Measurements from ENCODE around the gene NHLRC2. TPM values are rescaled to one million over a fixed set of nuclear protein-coding genes. Genes with fewer than 3 reads are reported as not detected.
"Not testable (repeated sequence)": the region's sequence is repeated elsewhere in the genome, so short reads cannot be mapped to it uniquely, and the experiment has no call there.

The NHLRC2 gene
- total RNA-seq, 1 donor from 2014 or later: 43.6 TPM

GRCh38 chr10:113820507-113820906, 34.0 kb upstream of the NHLRC2 start:
- Mint-ChIP-seq H3K9me3 (ENCODE audit: low read depth) (no peaks in the 10 kb centered on the region), H3K27ac (no peak overlapping the region), H3K36me3 (ENCODE audit: insufficient read depth) (no peaks in the 10 kb centered on the region), H3K4me3 (ENCODE audit: low read depth) (no peak overlapping the region), H3K4me1 (ENCODE audit: low read depth) (no peaks in the 10 kb centered on the region), H3K27me3 (no peaks in the 10 kb centered on the region)
- DNase-seq (ENCODE audit: low spot score, unreplicated experiment): no peak
- TF ChIP-seq CTCF (IDR thresholded peaks at IDR 0.05; ENCODE audit: unreplicated experiment): peak; percentile 40

- H3K4me3 Mint-ChIP-seq (ENCODE audit: low read depth); H3K36me3 Mint-ChIP-seq (ENCODE audit: insufficient read depth); H3K4me1 Mint-ChIP-seq (ENCODE audit: low read depth); DNase-seq (ENCODE audit: low spot score, unreplicated experiment); H3K27me3 Mint-ChIP-seq; H3K9me3 Mint-ChIP-seq (ENCODE audit: low read depth); H3K27ac Mint-ChIP-seq: not testable (repeated sequence)
These were observed 33.2 kb upstream of the NHLRC2 start for GRCh38 chr10:113821306-113821705.

- H3K4me3 Mint-ChIP-seq (ENCODE audit: low read depth): no peak overlapping the region
- no peak for TF ChIP-seq CTCF (IDR thresholded peaks at IDR 0.05; ENCODE audit: unreplicated experiment)
- H3K27ac Mint-ChIP-seq: no peak overlapping the region
- H3K4me1 Mint-ChIP-seq (ENCODE audit: low read depth): no peaks in the 10 kb centered on the region
- no peaks in the 10 kb centered on the region for H3K36me3 Mint-ChIP-seq (ENCODE audit: insufficient read depth)
- no peaks in the 10 kb centered on the region for H3K27me3 Mint-ChIP-seq
- H3K9me3 Mint-ChIP-seq (ENCODE audit: low read depth): no peaks in the 10 kb centered on the region
- DNase-seq (ENCODE audit: low spot score, unreplicated experiment): no peak
These were observed 32.3 kb upstream of the NHLRC2 start for GRCh38 chr10:113822174-113822573.

GRCh38 chr10:113823389-113823788, 31.1 kb upstream of the NHLRC2 start:
- DNase-seq (ENCODE audit: low spot score, unreplicated experiment): no peak
- Mint-ChIP-seq H3K36me3 (ENCODE audit: insufficient read depth) (no peaks in the 10 kb centered on the region), H3K27me3 (no peaks in the 10 kb centered on the region), H3K4me3 (ENCODE audit: low read depth) (no peak overlapping the region), H3K9me3 (ENCODE audit: low read depth) (no peaks in the 10 kb centered on the region), H3K27ac (no peak overlapping the region), H3K4me1 (ENCODE audit: low read depth) (no peaks in the 10 kb centered on the region)
- TF ChIP-seq CTCF (IDR thresholded peaks at IDR 0.05; ENCODE audit: unreplicated experiment): no peak

- Mint-ChIP-seq H3K36me3 (ENCODE audit: insufficient read depth) (no peaks in the 10 kb centered on the region), H3K4me3 (ENCODE audit: low read depth) (no peak overlapping the region), H3K9me3 (ENCODE audit: low read depth) (no peaks in the 10 kb centered on the region), H3K27ac (no peak overlapping the region), H3K27me3 (no peaks in the 10 kb centered on the region), H3K4me1 (ENCODE audit: low read depth) (no peaks in the 10 kb centered on the region)
- no peak for TF ChIP-seq CTCF (IDR thresholded peaks at IDR 0.05; ENCODE audit: unreplicated experiment)
- DNase-seq (ENCODE audit: low spot score, unreplicated experiment): no peak
These were observed 28.7 kb upstream of the NHLRC2 start for GRCh38 chr10:113825791-113826190.

- H3K9me3 Mint-ChIP-seq (ENCODE audit: low read depth); H3K36me3 Mint-ChIP-seq (ENCODE audit: insufficient read depth); H3K27ac Mint-ChIP-seq; H3K27me3 Mint-ChIP-seq; H3K4me1 Mint-ChIP-seq (ENCODE audit: low read depth); DNase-seq (ENCODE audit: low spot score, unreplicated experiment); H3K4me3 Mint-ChIP-seq (ENCODE audit: low read depth): not testable (repeated sequence)
These were observed 25.9 kb upstream of the NHLRC2 start for GRCh38 chr10:113828567-113828966.
